GM18517 (cell line): ENCODE results near the gene USP40.
"Not testable (repeated sequence)": the region's sequence is repeated elsewhere in the genome, so short reads cannot be mapped to it uniquely, and the experiment has no call there.

ENCODE experiments used
- ATAC-seq: cut with Tn5 transposase; IDR thresholded peaks from one replicate; pipeline ENCODE4 v1.9.1; 2021; ENCODE audit warnings: mild to moderate bottlenecking, moderate library complexity; ENCODE audit not compliant: unreplicated experiment

Gene USP40

GRCh38 chr2:233566141-233566956 is at the start of gene USP40:
Gene USP40 (minus strand): TSS chr2:233566782. CDS start chr2:233565554, 1,228 bp downstream.
- peak; percentile 49 for ATAC-seq

GRCh38 chr2:233611284-233611683 is 44.7 kb upstream of the USP40 start:
- no peak for ATAC-seq

GRCh38 chr2:233605680-233606079 is 39.1 kb upstream of the USP40 start:
- no peak for ATAC-seq

- ATAC-seq = no peak
Observed at GRCh38 chr2:233604826-233605225, 38.2 kb upstream of the USP40 start.

GRCh38 chr2:233603520-233603919 is 36.9 kb upstream of the USP40 start:
- ATAC-seq = no peak

GRCh38 chr2:233602076-233602475 is 35.5 kb upstream of the USP40 start:
- no peak for ATAC-seq

GRCh38 chr2:233600386-233600785 is 33.8 kb upstream of the USP40 start:
- ATAC-seq = no peak

GRCh38 chr2:233598952-233599351 is 32.4 kb upstream of the USP40 start:
- no peak for ATAC-seq

GRCh38 chr2:233597522-233597921 is 30.9 kb upstream of the USP40 start:
- ATAC-seq = no peak

- no peak for ATAC-seq
Observed at GRCh38 chr2:233593201-233593600, 26.6 kb upstream of the USP40 start.

GRCh38 chr2:233592706-233593105 is 26.1 kb upstream of the USP40 start:
- ATAC-seq = not testable (repeated sequence)

- no peak for ATAC-seq
Observed at GRCh38 chr2:233588400-233588799, 21.8 kb upstream of the USP40 start.

- ATAC-seq = no peak
Observed at GRCh38 chr2:233584210-233584609, 17.6 kb upstream of the USP40 start.

- ATAC-seq = not testable (repeated sequence)
Observed at GRCh38 chr2:233583217-233583965, 16.8 kb upstream of the USP40 start.

GRCh38 chr2:233577341-233577740 is 10.8 kb upstream of the USP40 start:
- not testable (repeated sequence) for ATAC-seq

GRCh38 chr2:233572468-233572867 is 5.9 kb upstream of the USP40 start:
- no peak for ATAC-seq

GRCh38 chr2:233571462-233571861 is 4.9 kb upstream of the USP40 start:
- no peak for ATAC-seq

- no peak for ATAC-seq
Observed at GRCh38 chr2:233571001-233571400, 4.4 kb upstream of the USP40 start.

GRCh38 chr2:233565685-233566140 is 869 bp downstream of the USP40 start:
- peak; percentile 48 for ATAC-seq

- ATAC-seq = no peak
Observed at GRCh38 chr2:233563663-233564430, 2.7 kb downstream of the USP40 start.
